ENCODE results near the gene USF2. TPM values are rescaled to one million over a fixed set of nuclear protein-coding genes. Genes with fewer than 3 reads are reported as not detected.

USF2 gene
- polyA plus RNA-seq, 1 donor (not counting 4 experiments of a cell fraction or from before 2014, with no cell fraction given), result 53.8 TPM

DNA sequence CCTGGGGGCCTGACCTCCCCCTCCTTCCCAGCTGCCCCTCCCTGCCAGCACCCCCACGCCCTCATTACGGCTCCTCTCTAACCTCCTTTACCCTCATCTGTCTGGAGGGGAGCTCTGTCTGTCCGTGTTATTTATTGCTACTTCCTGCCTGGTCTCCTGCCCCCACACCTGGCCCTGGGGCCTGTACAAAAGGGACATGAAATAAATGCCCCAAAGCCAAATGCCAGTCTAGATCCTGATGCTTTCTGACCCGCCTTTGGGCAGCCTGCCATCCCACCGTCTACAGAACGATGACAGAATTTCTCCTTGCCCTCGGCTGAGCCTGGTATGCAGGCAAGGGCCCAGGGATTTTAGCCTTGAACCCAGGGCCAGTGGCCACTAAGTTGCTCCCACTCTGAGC is 44.8 kb downstream of the USF2 start:
- DNase-seq (ENCODE audit: low read depth, low spot score) (no peak), FAIRE-seq (no peak)
- Histone ChIP-seq H3K9ac (ENCODE audit: control insufficient read depth, extremely low read depth, insufficient read depth, low read length) (no peak overlapping the region), H3K79me2 (ENCODE audit: control insufficient read depth, insufficient read depth, low read length) (no peaks in the 10 kb centered on the region), H4K20me1 (ENCODE audit: control insufficient read depth, extremely low read depth, insufficient read depth, low read length) (no peaks in the 10 kb centered on the region), H3K27me3 (ENCODE audit: control insufficient read depth, extremely low read depth, insufficient read depth, low read length) (peaks cover 3% of the 10 kb centered on the region), H2AFZ (ENCODE audit: control insufficient read depth, low read length) (no peak overlapping the region), H3K4me3 (ENCODE audit: control insufficient read depth in 2 of 3, extremely low read depth in 1 of 3, insufficient read depth in 2 of 3, low read depth in 1 of 3, low read length in 3 of 3) (no peak overlapping the region), H3K27ac (ENCODE audit: control insufficient read depth, insufficient read depth, low read length) (no peak overlapping the region), H3K9me1 (ENCODE audit: control insufficient read depth, extremely low read depth, insufficient read depth, low read length) (no peaks in the 10 kb centered on the region), H3K4me1 (ENCODE audit: control insufficient read depth, extremely low read depth, insufficient read depth, low read length) (peaks cover 9% of the 10 kb centered on the region), H3K9me3 (ENCODE audit: control insufficient read depth, low read depth, low read length) (no peaks in the 10 kb centered on the region), H3K36me3 (ENCODE audit: control insufficient read depth in 2 of 2, extremely low read depth in 1 of 2, insufficient read depth in 2 of 2, low read length in 2 of 2) (no peaks in the 10 kb centered on the region), H3K4me2 (ENCODE audit: control insufficient read depth, extremely low read depth, insufficient read depth, low read depth, low read length) (no peak overlapping the region)
- TF ChIP-seq, protein P1, sequence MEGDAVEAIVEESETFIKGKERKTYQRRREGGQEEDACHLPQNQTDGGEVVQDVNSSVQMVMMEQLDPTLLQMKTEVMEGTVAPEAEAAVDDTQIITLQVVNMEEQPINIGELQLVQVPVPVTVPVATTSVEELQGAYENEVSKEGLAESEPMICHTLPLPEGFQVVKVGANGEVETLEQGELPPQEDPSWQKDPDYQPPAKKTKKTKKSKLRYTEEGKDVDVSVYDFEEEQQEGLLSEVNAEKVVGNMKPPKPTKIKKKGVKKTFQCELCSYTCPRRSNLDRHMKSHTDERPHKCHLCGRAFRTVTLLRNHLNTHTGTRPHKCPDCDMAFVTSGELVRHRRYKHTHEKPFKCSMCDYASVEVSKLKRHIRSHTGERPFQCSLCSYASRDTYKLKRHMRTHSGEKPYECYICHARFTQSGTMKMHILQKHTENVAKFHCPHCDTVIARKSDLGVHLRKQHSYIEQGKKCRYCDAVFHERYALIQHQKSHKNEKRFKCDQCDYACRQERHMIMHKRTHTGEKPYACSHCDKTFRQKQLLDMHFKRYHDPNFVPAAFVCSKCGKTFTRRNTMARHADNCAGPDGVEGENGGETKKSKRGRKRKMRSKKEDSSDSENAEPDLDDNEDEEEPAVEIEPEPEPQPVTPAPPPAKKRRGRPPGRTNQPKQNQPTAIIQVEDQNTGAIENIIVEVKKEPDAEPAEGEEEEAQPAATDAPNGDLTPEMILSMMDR (optimal IDR thresholded peaks at IDR 0.05 in 1 of 3, IDR thresholded peaks at IDR 0.05 in 1 of 3, conservative IDR thresholded peaks at IDR 0.05 in 1 of 3; ENCODE audit: extremely low read depth in 1 of 3, insufficient read depth in 2 of 3, low read length in 3 of 3), result no peak
- TF ChIP-seq EZH2 (IDR thresholded peaks at IDR 0.05; ENCODE audit: low read length), result no peak
- dilution Hi-C loops (cut with MboI; ENCODE audit: extremely low pct_ligation_motif_present, low sequenced_read_pairs), result no loop called here

DNA sequence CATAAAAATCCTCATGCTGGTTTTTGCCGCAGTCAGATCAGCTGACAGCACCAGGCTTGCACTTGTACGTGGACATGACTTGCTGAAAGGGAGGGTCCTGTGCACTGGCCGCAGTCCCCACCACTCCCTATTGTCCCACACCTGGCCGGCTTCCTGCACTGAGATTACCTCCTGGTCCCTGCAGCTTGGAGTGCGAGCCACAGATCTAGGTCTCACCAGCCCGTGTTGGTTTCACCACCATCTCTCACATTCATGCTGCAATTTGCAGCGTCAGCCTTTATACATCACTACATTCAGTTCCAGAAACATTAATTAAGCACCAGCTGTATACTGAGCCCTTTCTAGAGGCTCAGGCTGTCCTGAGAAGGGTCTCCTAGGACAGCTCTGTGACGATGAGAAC is 45.3 kb downstream of the USF2 start:
- no peaks in the 10 kb centered on the region for H3K9me3 ChIP-seq (ENCODE audit: control insufficient read depth, low read depth, low read length)
- H4K20me1 ChIP-seq (ENCODE audit: control insufficient read depth, extremely low read depth, insufficient read depth, low read length), result no peaks in the 10 kb centered on the region
- dilution Hi-C loops (cut with MboI; ENCODE audit: extremely low pct_ligation_motif_present, low sequenced_read_pairs), result no loop called here
- H3K4me3 ChIP-seq (ENCODE audit: control insufficient read depth in 2 of 3, extremely low read depth in 1 of 3, insufficient read depth in 2 of 3, low read depth in 1 of 3, low read length in 3 of 3), result no peak overlapping the region
- no peak overlapping the region for H2AFZ ChIP-seq (ENCODE audit: control insufficient read depth, low read length)
- no peaks in the 10 kb centered on the region for H3K9me1 ChIP-seq (ENCODE audit: control insufficient read depth, extremely low read depth, insufficient read depth, low read length)
- no peak overlapping the region for H3K27ac ChIP-seq (ENCODE audit: control insufficient read depth, insufficient read depth, low read length)
- H3K4me2 ChIP-seq (ENCODE audit: control insufficient read depth, extremely low read depth, insufficient read depth, low read depth, low read length), result no peak overlapping the region
- FAIRE-seq, result no peak
- no peak for DNase-seq (ENCODE audit: low read depth, low spot score)
- no peaks in the 10 kb centered on the region for H3K36me3 ChIP-seq (ENCODE audit: control insufficient read depth in 2 of 2, extremely low read depth in 1 of 2, insufficient read depth in 2 of 2, low read length in 2 of 2)
- TF ChIP-seq, protein P1 (optimal IDR thresholded peaks at IDR 0.05 in 1 of 3, IDR thresholded peaks at IDR 0.05 in 1 of 3, conservative IDR thresholded peaks at IDR 0.05 in 1 of 3; ENCODE audit: extremely low read depth in 1 of 3, insufficient read depth in 2 of 3, low read length in 3 of 3), result no peak
- no peak for TF ChIP-seq EZH2 (IDR thresholded peaks at IDR 0.05; ENCODE audit: low read length)
- H3K9ac ChIP-seq (ENCODE audit: control insufficient read depth, extremely low read depth, insufficient read depth, low read length), result no peak overlapping the region
- H3K4me1 ChIP-seq (ENCODE audit: control insufficient read depth, extremely low read depth, insufficient read depth, low read length), result peaks cover 13% of the 10 kb centered on the region
- H3K27me3 ChIP-seq (ENCODE audit: control insufficient read depth, extremely low read depth, insufficient read depth, low read length), result peaks cover 3% of the 10 kb centered on the region
- H3K79me2 ChIP-seq (ENCODE audit: control insufficient read depth, insufficient read depth, low read length), result no peaks in the 10 kb centered on the region

Data from keratinocyte (primary cell).